Measurements from ENCODE around the gene CSN2.
"Not testable (repeated sequence)": the region's sequence is repeated elsewhere in the genome, so short reads cannot be mapped to it uniquely, and the experiment has no call there.

The CSN2 gene, protein sequence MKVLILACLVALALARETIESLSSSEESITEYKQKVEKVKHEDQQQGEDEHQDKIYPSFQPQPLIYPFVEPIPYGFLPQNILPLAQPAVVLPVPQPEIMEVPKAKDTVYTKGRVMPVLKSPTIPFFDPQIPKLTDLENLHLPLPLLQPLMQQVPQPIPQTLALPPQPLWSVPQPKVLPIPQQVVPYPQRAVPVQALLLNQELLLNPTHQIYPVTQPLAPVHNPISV

DNA sequence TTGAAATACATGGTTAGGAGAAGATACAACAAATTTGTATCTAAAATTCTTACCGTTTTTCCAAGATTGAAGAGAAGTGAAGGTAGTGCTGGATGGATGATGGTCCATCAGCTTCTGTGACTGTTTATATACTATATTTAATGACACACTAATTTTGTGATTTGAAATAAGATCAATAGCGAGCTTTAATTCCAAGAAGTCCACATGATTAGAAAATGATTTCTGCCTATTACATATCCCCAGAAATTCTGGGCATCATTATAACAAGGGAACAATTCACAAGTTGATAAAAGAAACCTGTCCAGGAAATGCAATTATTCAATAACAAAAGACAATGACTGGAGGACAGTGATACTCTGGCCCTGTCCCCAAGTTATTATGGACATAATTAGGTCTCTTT is at the start of gene CSN2:
TSS of gene CSN2 (minus strand) at position 101 of the 400 bp plus-strand sequence. CDS start 4,733 bp downstream, outside the sequence.
- no peak for DNase-seq (ENCODE audit: low spot score)

GRCh38 chr4:70008771-70009170 is 43.2 kb upstream of the CSN2 start:
- DNase-seq (ENCODE audit: low spot score), result no peak

DNA sequence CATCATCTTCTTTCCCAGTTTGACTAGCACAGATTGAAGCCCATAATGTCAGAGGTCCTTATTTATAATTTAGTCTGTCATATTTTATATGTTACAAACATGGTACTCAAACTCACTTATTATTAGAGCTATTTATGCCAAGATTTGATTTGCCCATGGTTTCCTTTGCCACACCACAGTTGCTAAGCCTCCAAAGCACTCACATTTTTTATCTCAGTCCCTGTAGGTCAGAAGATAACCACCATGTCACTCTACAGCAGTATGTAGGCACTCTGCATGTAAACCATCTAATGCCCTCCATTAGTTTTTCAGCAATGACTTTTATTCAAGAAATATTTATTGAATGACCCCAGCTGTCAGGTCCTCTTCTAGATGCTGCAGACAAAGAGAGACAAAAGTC is 37.0 kb upstream of the CSN2 start:
- DNase-seq (ENCODE audit: low spot score), result no peak

GRCh38 chr4:70000711-70001110 is 35.2 kb upstream of the CSN2 start:
- DNase-seq (ENCODE audit: low spot score), result no peak

- DNase-seq (ENCODE audit: low spot score), result peak; percentile 42
Observed at GRCh38 chr4:69999420-69999819, 33.9 kb upstream of the CSN2 start.

GRCh38 chr4:69995526-69996016 is 30.0 kb upstream of the CSN2 start, which contains the start of gene STATH:
Gene STATH (plus strand): TSS chr4:69995966. CDS start chr4:69998438, 2,472 bp downstream.
- peak; percentile 3 for DNase-seq (ENCODE audit: low spot score)

GRCh38 chr4:69994782-69995181 is 29.3 kb upstream of the CSN2 start:
- DNase-seq (ENCODE audit: low spot score), result no peak

- no peak for DNase-seq (ENCODE audit: low spot score)
Observed at GRCh38 chr4:69991016-69991415, 25.5 kb upstream of the CSN2 start.

GRCh38 chr4:69986663-69987062 is 21.1 kb upstream of the CSN2 start:
- DNase-seq (ENCODE audit: low spot score), result no peak

GRCh38 chr4:69984030-69984443 is 18.5 kb upstream of the CSN2 start:
- no peak for DNase-seq (ENCODE audit: low spot score)

GRCh38 chr4:69977582-69977981 is 12.1 kb upstream of the CSN2 start:
- no peak for DNase-seq (ENCODE audit: low spot score)

GRCh38 chr4:69974631-69975030 is 9.1 kb upstream of the CSN2 start:
- no peak for DNase-seq (ENCODE audit: low spot score)

DNA sequence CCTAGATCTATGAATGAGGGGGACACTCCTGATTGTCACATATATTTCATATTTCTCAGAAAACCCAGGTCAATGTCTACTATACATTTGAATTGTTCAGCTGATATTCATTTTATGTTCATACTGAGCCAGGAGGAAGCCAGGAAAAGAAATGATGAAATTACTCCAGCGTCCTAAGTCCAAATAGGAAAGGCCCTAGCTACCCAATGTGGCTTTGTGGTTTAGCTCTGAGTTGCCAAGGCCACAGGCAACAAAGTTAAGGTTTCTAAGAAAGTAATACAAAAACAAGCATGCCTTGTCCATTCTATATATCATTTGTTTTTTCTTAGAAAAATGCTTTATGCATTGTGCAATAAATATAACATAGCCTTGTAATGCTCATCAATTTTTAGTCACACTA is 4.5 kb upstream of the CSN2 start:
- no peak for DNase-seq (ENCODE audit: low spot score)

GRCh38 chr4:69957209-69957608 is 8.3 kb downstream of the CSN2 start:
- no peak for DNase-seq (ENCODE audit: low spot score)

GRCh38 chr4:69951602-69952001 is 13.9 kb downstream of the CSN2 start:
- DNase-seq (ENCODE audit: low spot score), result no peak

GRCh38 chr4:69936566-69936965 is 29.0 kb downstream of the CSN2 start:
- no peak for DNase-seq (ENCODE audit: low spot score)

- DNase-seq (ENCODE audit: low spot score), result no peak
Observed at GRCh38 chr4:69934150-69934549, 31.4 kb downstream of the CSN2 start.

DNA sequence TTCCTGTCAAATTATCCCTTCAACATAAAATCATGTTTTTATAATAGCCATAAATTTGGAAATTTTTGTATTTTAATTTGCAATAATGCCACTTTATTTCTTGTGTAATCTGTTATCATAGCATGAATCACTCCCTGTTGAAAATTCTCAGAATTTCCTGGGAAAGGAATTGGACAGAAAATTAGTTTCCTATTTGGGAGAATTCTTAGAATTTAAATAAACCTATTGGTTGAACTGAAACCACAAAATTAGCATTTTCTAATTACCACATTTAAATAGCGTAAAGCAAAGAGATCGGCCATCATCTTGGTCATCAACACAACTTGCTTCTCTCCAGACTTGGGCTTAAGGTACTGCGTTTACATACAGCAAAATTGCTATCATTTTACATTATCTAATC is 34.8 kb downstream of the CSN2 start, which contains the start of gene CSN1S1:
TSS of gene CSN1S1 (plus strand) at position 301 of the 400 bp plus-strand sequence. CDS start 1,488 bp downstream, outside the sequence.
- no peak for DNase-seq (ENCODE audit: low spot score)

- not testable (repeated sequence) for DNase-seq (ENCODE audit: low spot score)
Observed at GRCh38 chr4:69923782-69924410, 41.6 kb downstream of the CSN2 start.

DNA sequence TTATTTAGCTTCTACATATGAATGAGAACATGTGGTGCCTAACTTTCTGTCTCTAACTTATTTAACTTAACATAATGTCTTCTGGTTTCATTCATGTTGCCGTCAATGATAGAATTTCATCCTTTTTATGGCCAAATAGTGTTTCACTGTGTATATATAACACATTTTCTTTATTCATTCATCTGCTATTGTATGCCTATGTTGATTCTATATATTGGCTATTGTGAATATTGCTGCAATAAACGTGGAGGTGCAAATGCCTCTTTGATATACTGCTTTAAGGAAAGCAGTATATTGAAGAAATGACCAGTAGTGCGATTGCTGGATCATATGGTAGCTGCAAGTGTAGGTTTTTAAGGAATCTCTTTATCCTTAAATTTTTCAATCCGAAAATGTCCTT is 44.7 kb downstream of the CSN2 start:
- DNase-seq (ENCODE audit: low spot score), result no peak

DNA sequence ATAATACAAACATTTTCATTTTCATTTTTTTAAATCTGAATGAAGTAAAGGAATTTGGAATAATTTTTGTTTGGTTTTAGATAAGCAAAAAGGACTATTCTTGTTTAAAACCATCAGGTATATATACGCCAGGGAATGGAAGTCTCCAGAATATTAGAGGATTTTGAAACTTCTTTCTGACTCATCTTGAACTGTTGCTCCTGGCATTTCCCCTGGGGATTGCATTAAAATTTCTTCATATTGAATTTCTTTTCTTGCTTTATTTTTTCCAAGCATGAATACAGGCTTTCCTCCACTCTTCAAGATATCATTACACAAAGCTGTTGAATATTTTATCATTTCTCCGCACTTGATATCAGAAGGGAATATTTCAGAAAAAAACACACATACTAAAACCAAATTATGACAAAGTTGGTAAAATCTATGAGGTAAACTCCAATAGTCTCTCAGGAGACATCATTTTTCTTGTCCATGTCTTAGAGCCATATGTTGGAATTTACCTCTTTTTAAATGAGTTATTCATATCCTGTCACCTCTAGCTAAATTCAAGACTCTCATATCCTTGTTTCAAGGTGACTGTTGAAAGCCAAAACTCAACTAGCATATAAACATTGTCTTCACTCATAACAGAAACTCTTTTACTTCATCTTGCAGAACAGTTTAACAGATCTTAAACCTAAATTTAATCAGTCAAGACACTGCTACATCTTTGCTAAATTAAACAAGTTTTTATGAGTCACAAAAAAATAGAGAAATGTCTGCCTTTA is 55.3 kb downstream of the CSN2 start:
- DNase-seq (ENCODE audit: low spot score), result no peak

DNA sequence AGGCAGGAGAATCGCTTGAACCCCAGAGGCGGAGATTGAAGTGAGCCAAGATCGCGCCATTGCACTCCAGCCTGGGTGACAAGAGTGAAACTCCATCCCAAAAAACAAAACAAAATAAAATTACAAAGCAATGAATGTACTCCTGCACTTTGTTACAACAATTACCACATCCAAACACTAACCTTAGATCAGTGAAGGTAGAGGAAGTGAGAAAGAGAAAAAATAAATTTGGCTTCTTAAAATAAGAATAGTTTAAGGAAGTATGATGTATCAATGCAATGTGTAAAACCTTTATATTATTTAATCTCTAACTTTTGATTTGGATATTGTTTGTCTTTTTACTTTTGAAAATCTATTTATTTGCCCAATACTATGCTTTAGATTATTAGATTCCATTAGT is 56.3 kb downstream of the CSN2 start:
- DNase-seq (ENCODE audit: low spot score), result no peak

DNA sequence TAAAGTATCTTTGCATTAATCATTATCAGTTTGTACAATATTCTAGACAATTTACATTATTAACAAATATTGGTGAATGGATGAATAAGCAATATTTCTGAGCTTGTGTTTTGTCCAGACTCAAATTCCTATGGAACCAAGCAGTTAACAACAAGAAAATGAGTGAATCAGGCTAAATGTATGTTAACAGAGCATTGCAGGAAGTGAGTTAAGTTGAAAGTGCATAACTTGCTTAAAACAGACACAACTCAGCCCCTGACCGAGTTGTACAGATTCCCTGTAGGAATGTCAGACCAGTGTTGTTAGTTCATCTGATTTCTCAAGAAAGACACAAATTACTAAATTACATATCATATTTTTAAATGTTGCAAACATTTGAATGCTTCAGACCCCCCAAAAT is 58.4 kb downstream of the CSN2 start:
- DNase-seq (ENCODE audit: low spot score), result no peak
